ENCODE results near the gene PLA2G12A.
A peak's percentile ranks its signal among the peaks of the same experiment; 100 is the strongest.

Gene PLA2G12A

GRCh38 chr4:109735566-109736365 lies 5.9 kb upstream of the PLA2G12A start:
- Histone ChIP-seq H3K27me3 (replicated peaks) (no peaks in the 10 kb centered on the region), H3K27ac (no peak overlapping the region), H3K4me3 (ENCODE audit: low read depth, low read length) (no peak overlapping the region), H3K36me3 (replicated peaks) (no peaks in the 10 kb centered on the region)
- DNase-seq, result peak; percentile 29
- no peak for TF ChIP-seq CTCF (IDR thresholded peaks at IDR 0.05; ENCODE audit: low read depth, low read length, missing control alignments)
- in situ Hi-C loops (cut with HindIII; ENCODE audit: low pct_ligation_motif_present, low sequenced_read_pairs), result no loop called here

- in situ Hi-C loops (cut with HindIII; ENCODE audit: low pct_ligation_motif_present, low sequenced_read_pairs), result no loop called here
- Histone ChIP-seq H3K4me3 (ENCODE audit: low read depth, low read length) (no peak overlapping the region), H3K36me3 (replicated peaks) (no peaks in the 10 kb centered on the region), H3K27ac (no peak overlapping the region), H3K27me3 (replicated peaks) (no peaks in the 10 kb centered on the region)
- no peak for TF ChIP-seq CTCF (IDR thresholded peaks at IDR 0.05; ENCODE audit: low read depth, low read length, missing control alignments)
- DNase-seq, result no peak
These were observed 3.9 kb upstream of the PLA2G12A start for GRCh38 chr4:109733728-109734127.

GRCh38 chr4:109730619-109731545 lies 1.0 kb upstream of the PLA2G12A start:
- no peaks in the 10 kb centered on the region for H3K36me3 ChIP-seq (replicated peaks)
- H3K27ac ChIP-seq, result peak overlapping the region; percentile 63
- peak overlapping the region; percentile 83 for H3K4me3 ChIP-seq (ENCODE audit: low read depth, low read length)
- no peak for DNase-seq
- peak; percentile 2 for TF ChIP-seq CTCF (IDR thresholded peaks at IDR 0.05; ENCODE audit: low read depth, low read length, missing control alignments)
- no peaks in the 10 kb centered on the region for H3K27me3 ChIP-seq (replicated peaks)
- in situ Hi-C loops (cut with HindIII; ENCODE audit: low pct_ligation_motif_present, low sequenced_read_pairs), result no loop called here

GRCh38 chr4:109729117-109729717 lies 653 bp downstream of the PLA2G12A start:
- DNase-seq, result no peak

GRCh38 chr4:109728385-109728784 lies 1.5 kb downstream of the PLA2G12A start:
- H3K27ac ChIP-seq, result no peak overlapping the region
- DNase-seq, result no peak
- TF ChIP-seq CTCF (IDR thresholded peaks at IDR 0.05; ENCODE audit: low read depth, low read length, missing control alignments), result no peak
- H3K36me3 ChIP-seq (replicated peaks), result no peaks in the 10 kb centered on the region
- in situ Hi-C loops (cut with HindIII; ENCODE audit: low pct_ligation_motif_present, low sequenced_read_pairs), result no loop called here
- no peak overlapping the region for H3K4me3 ChIP-seq (ENCODE audit: low read depth, low read length)
- H3K27me3 ChIP-seq (replicated peaks), result no peaks in the 10 kb centered on the region

More at GRCh38 chr4:109729117-109729717, 653 bp downstream of the PLA2G12A start:
- in situ Hi-C loops (cut with HindIII; ENCODE audit: low pct_ligation_motif_present, low sequenced_read_pairs), result no loop called here
- H3K27me3 ChIP-seq (replicated peaks), result no peaks in the 10 kb centered on the region
- H3K4me3 ChIP-seq (ENCODE audit: low read depth, low read length), result peak overlapping the region; percentile 83
- no peak for TF ChIP-seq CTCF (IDR thresholded peaks at IDR 0.05; ENCODE audit: low read depth, low read length, missing control alignments)
- no peaks in the 10 kb centered on the region for H3K36me3 ChIP-seq (replicated peaks)
- H3K27ac ChIP-seq, result no peak overlapping the region

All from brain microvascular endothelial cell (primary cell).